HG02884 (cell line): ENCODE data around the gene EBLN2.

Experiments used
- ATAC-seq: cut with Tn5 transposase; IDR thresholded peaks from one replicate; pipeline ENCODE4 v1.9.1; 2021; ENCODE audit warnings: mild to moderate bottlenecking, moderate library complexity; ENCODE audit not compliant: unreplicated experiment

The EBLN2 gene

GRCh38 chr3:73061416-73061815 lies at the start of gene EBLN2:
Gene EBLN2 (plus strand): TSS chr3:73061659. CDS start chr3:73062082, 423 bp downstream.
- no peak for ATAC-seq

DNA sequence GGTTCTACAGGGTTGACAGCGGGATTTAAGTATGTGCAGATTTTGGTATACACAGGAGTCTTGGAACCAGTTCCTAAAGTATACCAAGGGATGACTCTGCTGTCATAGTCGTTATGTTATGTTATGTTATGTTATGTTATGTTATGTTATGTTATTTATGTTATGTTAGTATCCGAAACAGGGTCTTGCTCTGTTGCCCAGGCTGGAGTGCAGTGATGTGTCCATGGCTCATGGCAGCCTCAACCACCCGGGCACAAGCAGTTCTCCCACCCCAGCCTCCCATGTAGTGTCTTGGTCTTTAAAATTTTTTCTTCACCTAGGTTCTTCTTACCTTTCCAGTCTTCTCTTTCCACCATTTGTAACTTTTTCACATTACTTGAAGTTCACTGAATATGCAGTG lies 43.2 kb upstream of the EBLN2 start:
- ATAC-seq: no peak

DNA sequence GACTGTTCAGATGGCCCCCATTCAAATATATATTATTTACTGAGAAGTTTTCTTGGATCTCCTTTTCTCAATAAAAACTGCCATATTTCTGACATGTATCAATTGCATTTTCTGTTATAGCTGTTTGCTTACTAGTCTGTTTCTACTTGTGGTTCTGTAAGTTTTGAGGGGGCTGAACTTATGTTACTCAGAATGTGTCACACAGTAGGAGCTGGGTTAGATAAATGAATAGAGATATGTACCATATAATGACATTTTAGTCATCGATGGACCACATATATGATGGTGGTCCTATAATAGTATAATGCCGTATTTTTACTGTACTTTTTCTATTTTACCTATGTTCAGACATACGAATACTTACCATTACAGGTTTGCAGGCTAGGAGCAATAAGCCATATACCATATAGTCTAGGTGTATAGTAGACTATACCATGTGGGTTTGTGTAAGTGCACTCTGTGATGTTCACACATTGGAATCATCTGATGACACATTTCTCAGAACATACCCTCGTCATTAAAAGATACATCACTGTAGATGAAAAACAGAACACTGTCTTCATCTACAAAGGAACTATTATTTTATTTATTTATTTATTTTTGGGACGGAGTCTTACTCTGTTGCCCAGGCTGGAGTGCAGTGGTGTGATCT lies 42.5 kb upstream of the EBLN2 start:
- ATAC-seq: no peak

GRCh38 chr3:73021301-73021835 lies 40.1 kb upstream of the EBLN2 start:
- no peak for ATAC-seq

GRCh38 chr3:73024836-73025235 lies 36.6 kb upstream of the EBLN2 start:
- ATAC-seq: no peak

DNA sequence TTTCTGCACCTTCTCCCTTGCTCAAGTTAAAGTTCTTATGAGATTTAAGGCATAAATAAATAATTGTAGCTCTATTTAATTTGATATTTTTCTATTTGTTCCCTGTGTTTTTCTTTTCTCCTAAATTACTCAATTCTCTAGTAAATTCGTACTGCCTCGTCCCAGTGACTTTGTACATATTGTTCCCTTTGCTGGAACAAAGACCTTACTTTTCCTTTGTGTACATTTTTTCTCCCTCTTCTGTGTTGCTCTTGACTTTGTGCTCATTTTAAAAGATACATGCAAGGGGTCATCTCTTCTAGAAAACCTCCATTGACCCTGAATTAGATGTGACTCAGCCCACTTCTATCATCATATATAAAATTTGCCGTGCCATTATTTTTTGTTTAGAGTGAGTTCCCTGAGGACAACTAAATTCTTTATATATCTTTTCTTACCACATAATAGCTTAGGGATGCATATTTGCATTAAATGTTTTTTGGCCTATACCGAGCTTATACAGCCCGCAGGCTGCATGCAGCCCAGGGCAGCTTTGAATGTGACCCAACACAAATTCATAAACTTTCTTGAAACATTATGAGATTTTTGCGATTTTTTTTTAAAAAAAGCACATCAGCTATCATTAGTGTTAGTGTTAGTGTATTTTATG lies 35.2 kb upstream of the EBLN2 start:
- ATAC-seq: no peak

DNA sequence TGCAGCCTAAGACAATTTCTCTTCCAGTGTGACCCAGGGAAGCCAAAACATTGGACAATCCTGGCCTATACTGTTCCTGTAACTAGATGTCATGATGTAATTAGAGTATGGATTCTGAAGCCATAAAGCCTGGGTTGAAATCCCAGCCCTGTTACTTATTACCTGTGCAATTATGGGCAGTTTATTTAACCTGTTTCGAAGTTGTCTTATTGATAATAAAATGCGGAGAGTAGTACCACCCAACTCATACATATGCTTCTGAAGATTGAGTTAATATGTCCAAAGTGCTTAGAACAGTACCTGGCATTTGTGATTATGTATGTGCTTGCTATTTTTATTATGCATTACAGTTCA lies 34.7 kb upstream of the EBLN2 start:
- ATAC-seq: no peak

GRCh38 chr3:73028803-73029202 lies 32.7 kb upstream of the EBLN2 start:
- no peak for ATAC-seq

- ATAC-seq: no peak
Measured at GRCh38 chr3:73029321-73029796, 32.1 kb upstream of the EBLN2 start.

DNA sequence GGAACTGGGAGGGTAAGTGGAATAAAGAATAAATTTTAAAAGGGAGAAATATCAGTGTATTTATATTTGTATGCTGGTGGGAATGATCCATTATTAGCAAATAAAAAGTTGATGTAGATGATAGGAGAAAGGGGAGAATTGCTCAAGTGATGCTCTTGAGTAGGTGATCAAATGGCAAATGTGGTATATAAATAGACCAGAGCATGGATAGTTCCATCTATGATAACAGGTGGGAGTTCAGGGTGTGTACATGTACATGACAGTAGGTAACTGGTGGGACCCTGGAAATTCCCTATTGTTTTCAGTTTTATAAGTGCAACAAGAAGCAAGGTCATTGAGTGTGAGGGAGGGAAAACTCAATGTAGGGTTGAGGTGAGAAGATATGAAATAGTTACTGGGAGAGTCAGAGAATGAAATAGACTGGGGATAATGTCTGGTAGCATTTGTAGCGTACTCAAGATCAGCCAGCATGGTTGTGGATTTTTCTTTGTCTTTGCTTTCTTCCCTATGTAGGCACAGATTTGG lies 31.3 kb upstream of the EBLN2 start:
- no peak for ATAC-seq

DNA sequence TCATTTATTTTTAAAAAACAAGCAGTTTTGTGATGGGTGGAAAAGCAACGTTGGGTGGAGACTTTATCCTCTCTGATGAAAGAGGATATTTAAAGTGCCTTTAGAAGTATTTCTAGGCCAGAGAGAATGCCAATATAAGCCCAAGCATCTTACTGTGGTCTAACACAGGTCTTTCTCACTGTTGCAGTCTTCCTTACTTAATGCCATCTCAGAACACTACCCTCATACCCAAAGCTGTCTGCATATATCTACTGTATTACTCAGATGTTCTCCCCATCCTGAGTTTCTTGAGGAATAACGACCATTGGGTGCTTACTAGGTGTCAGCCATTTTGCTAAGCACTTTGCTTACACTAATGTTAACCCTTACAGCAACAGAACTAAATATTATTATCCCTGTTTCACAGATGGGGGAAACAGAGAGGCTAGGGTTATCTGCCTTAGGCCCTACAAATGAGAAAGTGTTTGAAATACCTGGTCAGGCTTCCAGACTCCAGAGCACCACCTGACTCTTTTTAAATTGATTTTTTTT lies 29.8 kb upstream of the EBLN2 start:
- ATAC-seq: no peak

DNA sequence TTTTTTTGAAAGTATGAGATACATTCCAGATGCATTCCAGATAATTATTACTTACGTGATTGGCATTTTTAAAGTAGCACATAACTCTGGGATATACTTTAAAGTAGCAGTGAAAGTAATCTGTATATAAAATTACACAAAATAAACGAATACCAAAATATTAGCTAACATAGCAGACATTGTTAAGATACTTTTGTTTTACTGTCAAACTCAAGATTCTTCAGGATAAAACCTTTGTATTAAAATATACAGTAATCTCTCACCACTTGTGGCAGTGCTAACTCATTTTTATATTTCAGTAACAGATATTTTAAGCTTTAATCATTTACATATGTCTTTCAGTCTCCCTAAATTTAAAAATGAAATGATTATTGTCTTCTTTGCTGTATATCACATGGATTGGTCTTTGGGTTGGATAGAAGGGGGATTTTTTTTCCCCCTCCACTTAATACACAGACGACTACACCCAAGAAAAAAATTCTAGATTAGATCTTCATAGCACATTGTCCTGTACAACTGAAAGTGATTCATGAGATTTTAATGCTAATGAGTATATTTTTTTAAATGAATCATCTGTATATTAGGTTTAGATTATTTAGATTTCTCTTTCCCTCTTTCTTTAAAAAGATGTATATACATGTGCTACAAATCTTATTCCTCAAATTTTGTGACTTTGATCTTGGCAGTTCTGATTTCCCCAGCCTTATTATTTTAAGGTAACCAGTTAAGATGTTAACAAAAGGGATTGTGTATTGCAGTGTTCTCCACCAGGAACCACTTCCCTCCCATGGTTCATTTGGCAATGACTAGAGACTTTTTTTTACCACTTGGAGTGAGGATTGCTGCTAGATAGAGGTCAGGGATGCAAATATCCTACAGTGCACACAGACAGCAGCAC lies 24.5 kb upstream of the EBLN2 start:
- no peak for ATAC-seq

DNA sequence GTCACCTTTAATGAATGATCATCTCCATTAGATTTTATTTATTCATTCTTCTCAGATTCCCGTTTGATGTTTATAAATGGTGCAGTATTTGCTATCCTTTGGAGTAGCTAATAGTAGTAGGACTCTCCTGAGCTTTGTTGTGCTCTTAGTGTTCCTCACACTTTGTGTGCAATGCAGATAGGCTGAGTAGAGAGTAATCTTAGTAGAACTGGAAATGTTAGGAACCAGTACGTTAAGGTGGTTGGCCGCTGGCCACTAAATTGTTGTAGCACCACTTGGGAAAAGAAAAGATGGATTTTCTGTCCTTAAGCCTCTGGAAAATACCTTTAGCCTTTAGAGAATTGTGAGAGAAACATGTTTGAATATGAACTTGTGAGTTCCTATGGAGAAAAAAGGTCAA lies 19.9 kb upstream of the EBLN2 start:
- no peak for ATAC-seq

DNA sequence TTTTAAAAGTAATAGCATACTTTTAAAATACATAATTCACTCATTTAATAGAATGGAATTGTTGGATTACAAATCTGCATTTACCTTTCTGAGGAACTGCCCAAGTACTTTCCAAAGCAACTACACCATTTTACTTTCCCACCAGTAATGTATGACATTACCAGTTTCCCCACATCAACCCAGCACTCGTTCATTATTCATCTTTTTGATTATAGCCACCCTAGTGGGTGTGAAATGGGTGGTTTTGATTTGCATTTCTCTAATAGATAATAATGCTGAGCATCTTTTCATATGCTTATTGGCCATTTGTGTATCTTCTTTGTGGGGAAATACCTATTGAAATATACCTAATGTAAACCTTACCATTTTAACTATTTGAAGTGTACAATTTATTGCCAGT lies 18.0 kb upstream of the EBLN2 start:
- no peak for ATAC-seq

DNA sequence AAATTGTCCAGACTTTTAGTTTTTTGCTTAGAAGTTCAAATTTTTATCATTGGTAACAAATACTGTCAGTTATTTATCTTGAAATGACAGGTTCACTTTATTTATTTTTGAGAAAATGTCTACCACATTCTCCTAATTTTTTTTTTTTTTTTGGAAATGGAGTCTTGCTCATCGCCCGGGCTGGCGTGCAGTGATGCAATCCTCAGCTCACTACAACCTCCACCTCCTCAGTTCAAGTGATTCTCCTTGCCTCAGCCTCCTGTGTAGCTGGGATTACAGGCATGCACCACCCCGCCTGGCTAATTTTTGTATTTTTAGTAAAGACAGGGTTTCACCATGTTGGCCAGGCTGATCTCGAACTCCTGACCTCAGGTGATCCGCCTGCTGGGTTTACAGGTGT lies 16.1 kb upstream of the EBLN2 start:
- ATAC-seq: no peak

DNA sequence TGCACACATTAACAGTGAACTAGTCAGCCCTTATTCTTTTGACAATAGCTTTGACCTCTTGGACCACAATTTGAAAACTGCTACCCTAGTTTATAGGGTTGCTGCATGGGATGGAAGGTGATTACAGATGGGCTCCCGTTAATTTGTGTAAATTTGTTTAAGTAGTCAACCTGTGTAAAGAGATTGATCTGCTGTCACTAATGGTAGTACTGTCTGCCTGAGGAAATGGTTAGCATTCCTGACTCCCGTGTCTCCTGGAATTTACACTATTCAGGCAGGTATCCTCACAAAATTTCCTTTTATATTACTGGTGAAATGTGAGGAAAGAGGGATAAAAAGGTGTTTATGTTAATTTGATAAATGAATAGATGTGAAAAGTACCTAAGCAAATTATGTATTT lies 15.3 kb upstream of the EBLN2 start:
- no peak for ATAC-seq

DNA sequence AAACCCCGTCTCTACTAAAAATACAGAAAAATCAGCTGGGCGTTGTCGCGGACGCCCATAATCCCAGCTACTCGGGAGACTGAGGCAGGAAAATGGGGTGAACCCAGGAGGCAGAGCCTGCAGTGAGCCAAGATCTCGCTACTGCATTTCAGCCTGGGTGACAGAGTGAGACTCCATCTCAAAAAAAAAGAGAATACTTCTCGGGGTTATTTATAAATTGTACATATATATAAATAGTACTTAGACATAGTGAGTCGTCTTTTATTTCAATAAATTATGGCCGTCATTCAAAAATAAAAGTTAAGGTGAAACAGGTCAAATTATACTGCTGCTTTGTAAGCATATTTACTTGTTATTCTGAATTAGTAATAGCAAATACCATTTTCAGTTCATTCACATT lies 12.1 kb upstream of the EBLN2 start:
- no peak for ATAC-seq

- no peak for ATAC-seq
Measured at GRCh38 chr3:73052857-73053256, 8.6 kb upstream of the EBLN2 start.

- ATAC-seq: no peak
Measured at GRCh38 chr3:73055583-73055982, 5.9 kb upstream of the EBLN2 start.

DNA sequence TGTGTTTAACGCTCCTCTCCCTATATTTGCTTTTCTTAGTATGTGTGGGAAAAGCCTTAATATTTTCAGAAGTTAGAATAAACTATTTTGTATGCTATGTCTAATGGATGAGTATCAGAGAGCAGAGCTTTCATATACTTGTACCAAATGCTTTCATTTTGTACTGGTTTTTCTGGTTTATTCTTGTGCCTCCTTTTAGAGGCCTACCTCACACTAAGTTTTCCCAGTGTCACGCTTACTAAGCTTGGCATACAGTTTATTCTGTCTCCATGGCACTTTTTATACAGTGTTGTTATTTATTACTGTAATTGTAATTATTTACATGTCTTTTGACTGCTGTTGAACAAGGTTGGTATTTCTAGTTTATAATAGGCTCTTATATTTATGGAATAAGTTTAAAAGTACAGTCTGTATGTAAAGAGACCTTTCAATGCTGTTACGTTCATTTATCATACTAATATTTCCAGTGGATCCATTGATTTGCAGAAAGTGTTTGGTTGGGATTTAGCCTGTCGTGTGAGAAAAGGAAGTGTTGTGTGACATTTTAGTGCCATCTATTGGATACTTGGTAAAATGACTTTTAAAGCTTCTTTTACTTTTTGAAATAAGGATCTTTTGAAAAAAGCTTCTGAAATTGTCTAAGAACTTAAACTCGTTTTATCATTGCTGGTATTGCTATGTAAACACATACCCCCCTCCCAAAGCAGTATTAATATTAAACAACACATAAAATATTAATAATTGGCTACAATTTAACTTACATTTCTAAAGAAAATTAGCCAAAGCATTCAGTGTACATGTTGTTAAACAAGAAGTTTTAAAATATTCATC lies 5.2 kb upstream of the EBLN2 start:
- no peak for ATAC-seq
